Mammary epithelial cell (primary cell): ENCODE data around the gene BRINP3.

Source experiments
- CTCF ChIP-seq, 2 donors: IDR thresholded peaks in 1 of 2; conservative IDR thresholded peaks in 1 of 2; 2 replicates each; pipeline ENCODE4 v1.5.1; 2011 to 2012; ENCODE audit warnings: inconsistent platforms in 2 of 2, low read length in 2 of 2, mild to moderate bottlenecking in 2 of 2, control low read depth in 1 of 2, low read depth in 1 of 2; ENCODE audit not compliant: insufficient read depth in 1 of 2; ENCODE audit errors: extremely low read depth in 1 of 2
- EZH2 ChIP-seq: IDR thresholded peaks from 2 replicates; pipeline ENCODE4 v1.6.1; 2012; ENCODE audit warnings: low read length, inconsistent platforms, borderline replicate concordance

GRCh38 chr1:190429141-190429540 lies 48.5 kb downstream of the BRINP3 start:
- TF ChIP-seq CTCF (conservative IDR thresholded peaks at IDR 0.05 in 1 of 2, IDR thresholded peaks at IDR 0.05 in 1 of 2; ENCODE audit: extremely low read depth in 1 of 2, insufficient read depth in 1 of 2, low read depth in 1 of 2, low read length in 2 of 2) (no peak), EZH2 (no peak)
